ENCODE data around the gene IFI27L1. TPM values are rescaled to one million over a fixed set of nuclear protein-coding genes. Genes with fewer than 3 reads are reported as not detected.

The IFI27L1 gene
- total and polyA plus RNA-seq, 2 donors (not counting 1 experiment from before 2014, with no cell fraction given): 6.5 to 6.7 TPM

DNA sequence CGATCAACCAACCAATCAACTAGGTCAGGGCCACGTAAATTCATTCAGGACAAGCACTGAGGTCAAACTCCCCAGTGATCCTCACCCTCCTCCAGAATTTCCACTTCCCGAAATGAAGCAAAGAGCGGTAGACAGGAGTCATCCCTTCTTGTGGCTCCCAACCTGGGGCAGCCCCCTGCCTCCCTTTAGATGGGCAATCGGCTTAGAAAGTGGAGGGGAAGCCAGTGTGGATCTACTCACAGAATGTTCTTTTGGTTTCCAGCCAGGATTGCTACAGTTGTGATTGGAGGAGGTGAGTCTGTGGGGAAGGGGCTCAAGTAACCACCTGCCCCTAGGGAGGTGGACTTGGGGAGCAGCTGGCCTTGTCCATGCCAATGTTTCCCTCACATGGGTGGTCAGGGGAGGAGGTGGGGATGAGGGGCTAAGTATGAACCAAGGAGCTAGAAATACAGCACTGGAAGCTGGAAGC is 33.5 kb downstream of the IFI27L1 start:
- H3K79me2 ChIP-seq (ENCODE audit: control insufficient read depth, insufficient read depth, low read length): no peaks in the 10 kb centered on the region
- peaks cover 35% of the 10 kb centered on the region for H3K27me3 Mint-ChIP-seq
- H3K27me3 ChIP-seq (replicated peaks in 1 of 4; ENCODE audit: control extremely low read depth in 1 of 4, control insufficient read depth in 3 of 4, insufficient read depth in 4 of 4, low read length in 3 of 4): peaks cover 0 to 21% (median 0%) of the 10 kb centered on the region in 4 experiments
- no peak overlapping the region for H3K4me2 ChIP-seq (replicated peaks; ENCODE audit: low read depth, low read length, poor library complexity, severe bottlenecking)
- H3K9ac ChIP-seq (ENCODE audit: low read length): no peak overlapping the region
- H3K4me1 ChIP-seq (ENCODE audit: control insufficient read depth in 2 of 2, insufficient read depth in 2 of 2, low read length in 2 of 2): no peaks in the 10 kb centered on the region
- 93% methylated on average over 5 of the region's 5 CpGs for WGBS (ENCODE audit: insufficient coverage)
- POLR2A ChIA-PET: no interaction called here
- CTCF ChIA-PET: interaction anchor here (0.8 to 1.4 kb wide), 2 partner anchors 14 to 78 kb away, joined by 3 to 4 read pairs; no protein-coding TSS in a partner anchor
- DNase-seq (no peak), ATAC-seq (ENCODE audit: low read depth) (no peak)
- H3K4me1 Mint-ChIP-seq: no peaks in the 10 kb centered on the region
- no peak overlapping the region for H3K4me3 Mint-ChIP-seq
- H3K9me3 ChIP-seq (ENCODE audit: control extremely low read depth in 1 of 3, control insufficient read depth in 2 of 3, insufficient read depth in 1 of 3, low read length in 2 of 3): peaks cover 0 to 8% (median 7%) of the 10 kb centered on the region in 3 donors
- H2AFZ ChIP-seq (ENCODE audit: insufficient read depth, low read depth, low read length, poor library complexity, severe bottlenecking): no peak overlapping the region
- intact Hi-C loops (cut with micrococcal nuclease): no loop called here
- H3K4me3 ChIP-seq (ENCODE audit: control extremely low read depth in 1 of 5, extremely low read depth in 1 of 5, insufficient read depth in 1 of 5, low read depth in 2 of 5, low read length in 4 of 5): no peak overlapping the region
- peaks cover 3% of the 10 kb centered on the region for H3K9me3 Mint-ChIP-seq (ENCODE audit: insufficient read depth)
- no peaks in the 10 kb centered on the region for H3K36me3 ChIP-seq (replicated peaks in 1 of 2; ENCODE audit: control extremely low read depth in 1 of 2, control insufficient read depth in 1 of 2, extremely low read depth in 1 of 2, insufficient read depth in 2 of 2, low read length in 1 of 2)
- no peak overlapping the region for H3K27ac Mint-ChIP-seq
- H4K20me1 ChIP-seq (ENCODE audit: control insufficient read depth, insufficient read depth, low read length, poor library complexity, severe bottlenecking): no peaks in the 10 kb centered on the region
- no peak for TF ChIP-seq EZH2 (IDR thresholded peaks at IDR 0.05; ENCODE audit: borderline replicate concordance, insufficient read depth, low read depth, low read length, poor library complexity, severe bottlenecking)
- TF ChIP-seq CTCF (IDR thresholded peaks at IDR 0.05): no peak
- H3K27ac ChIP-seq (ENCODE audit: low read length in 2 of 2): no peak overlapping the region

DNA sequence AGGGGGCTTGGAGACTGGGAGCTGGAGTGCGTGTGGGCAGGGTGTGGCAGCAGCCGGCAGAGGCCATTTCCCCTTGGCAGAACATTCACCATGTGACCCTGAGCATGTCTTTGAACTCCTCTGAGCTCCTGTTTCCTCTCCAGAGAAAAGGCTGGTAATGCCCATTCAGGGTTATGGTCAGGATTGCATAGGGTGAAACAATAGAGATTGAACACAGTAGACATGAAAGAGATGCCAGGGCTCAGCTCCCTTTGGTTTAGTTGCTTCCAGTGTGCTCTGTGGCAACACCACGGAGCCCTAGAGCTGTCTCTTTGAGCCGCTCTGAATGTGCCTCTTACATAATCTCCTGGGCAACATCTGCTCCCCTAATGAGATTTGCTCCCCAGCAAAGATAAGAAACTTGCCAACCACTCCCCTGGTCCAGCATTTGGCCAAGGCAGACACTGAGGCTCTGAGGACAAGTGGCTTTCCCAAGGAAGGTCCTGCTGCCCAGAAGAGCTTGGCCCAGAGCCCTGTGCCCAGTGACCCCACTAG is 34.0 kb downstream of the IFI27L1 start:
- H3K36me3 ChIP-seq (replicated peaks in 1 of 2; ENCODE audit: control extremely low read depth in 1 of 2, control insufficient read depth in 1 of 2, extremely low read depth in 1 of 2, insufficient read depth in 2 of 2, low read length in 1 of 2): no peaks in the 10 kb centered on the region
- H3K27me3 Mint-ChIP-seq: peaks cover 35% of the 10 kb centered on the region
- H3K27me3 ChIP-seq (replicated peaks in 1 of 4; ENCODE audit: control extremely low read depth in 1 of 4, control insufficient read depth in 3 of 4, insufficient read depth in 4 of 4, low read length in 3 of 4): peaks cover 0 to 24% (median 0%) of the 10 kb centered on the region in 4 experiments
- no peak overlapping the region for H3K27ac Mint-ChIP-seq
- H3K4me3 ChIP-seq (ENCODE audit: control extremely low read depth in 1 of 5, extremely low read depth in 1 of 5, insufficient read depth in 1 of 5, low read depth in 2 of 5, low read length in 4 of 5): no peak overlapping the region
- H4K20me1 ChIP-seq (ENCODE audit: control insufficient read depth, insufficient read depth, low read length, poor library complexity, severe bottlenecking): no peaks in the 10 kb centered on the region
- DNase-seq: no peak
- ChIA-PET POLR2A (no interaction called here), CTCF (interaction anchor here (0.8 to 1.4 kb wide), 2 partner anchors 14 to 79 kb away, joined by 3 to 4 read pairs; no protein-coding TSS in a partner anchor)
- 46% methylated on average over 4 of the region's 4 CpGs for WGBS (ENCODE audit: insufficient coverage)
- H3K9me3 Mint-ChIP-seq (ENCODE audit: insufficient read depth): peaks cover 5% of the 10 kb centered on the region
- H3K4me3 Mint-ChIP-seq: no peak overlapping the region
- no peak overlapping the region for H3K27ac ChIP-seq (ENCODE audit: low read length in 2 of 2)
- H3K9me3 ChIP-seq (ENCODE audit: control extremely low read depth in 1 of 3, control insufficient read depth in 2 of 3, insufficient read depth in 1 of 3, low read length in 2 of 3): peaks cover 0 to 12% (median 12%) of the 10 kb centered on the region in 3 donors
- intact Hi-C loops (cut with micrococcal nuclease): no loop called here
- H3K4me2 ChIP-seq (replicated peaks; ENCODE audit: low read depth, low read length, poor library complexity, severe bottlenecking): no peak overlapping the region
- no peaks in the 10 kb centered on the region for H3K4me1 ChIP-seq (ENCODE audit: control insufficient read depth in 2 of 2, insufficient read depth in 2 of 2, low read length in 2 of 2)
- TF ChIP-seq EZH2 (IDR thresholded peaks at IDR 0.05; ENCODE audit: borderline replicate concordance, insufficient read depth, low read depth, low read length, poor library complexity, severe bottlenecking): no peak
- TF ChIP-seq CTCF (IDR thresholded peaks at IDR 0.05): no peak
- no peak overlapping the region for H2AFZ ChIP-seq (ENCODE audit: insufficient read depth, low read depth, low read length, poor library complexity, severe bottlenecking)
- no peak overlapping the region for H3K9ac ChIP-seq (ENCODE audit: low read length)
- no peak for ATAC-seq (ENCODE audit: low read depth)
- no peaks in the 10 kb centered on the region for H3K79me2 ChIP-seq (ENCODE audit: control insufficient read depth, insufficient read depth, low read length)
- no peaks in the 10 kb centered on the region for H3K4me1 Mint-ChIP-seq

All from B cell (primary cell).